ENCODE measurements around the gene CAPRIN1.

The CAPRIN1 gene

DNA sequence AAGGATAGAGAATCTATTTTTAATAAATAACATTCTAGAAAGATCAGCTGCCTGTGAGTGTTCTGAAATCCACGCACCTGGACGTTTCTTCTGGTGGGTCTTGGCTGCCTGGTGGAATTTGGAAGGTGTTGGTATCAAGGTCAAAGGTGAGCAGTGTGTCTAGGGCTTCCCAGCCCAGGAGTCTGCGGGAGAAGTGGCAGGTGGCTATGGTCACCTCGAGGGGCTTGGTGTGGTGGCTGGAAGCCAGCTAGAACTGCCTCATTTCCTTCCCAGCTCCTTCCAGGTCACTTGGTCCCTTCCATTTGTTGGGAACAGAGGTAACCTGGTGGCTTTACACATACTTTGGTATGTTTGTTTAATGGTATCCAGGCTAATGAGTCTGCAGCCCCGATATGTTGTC lies 95.3 kb downstream of the CAPRIN1 start:
- DNase-seq, result no peak

DNA sequence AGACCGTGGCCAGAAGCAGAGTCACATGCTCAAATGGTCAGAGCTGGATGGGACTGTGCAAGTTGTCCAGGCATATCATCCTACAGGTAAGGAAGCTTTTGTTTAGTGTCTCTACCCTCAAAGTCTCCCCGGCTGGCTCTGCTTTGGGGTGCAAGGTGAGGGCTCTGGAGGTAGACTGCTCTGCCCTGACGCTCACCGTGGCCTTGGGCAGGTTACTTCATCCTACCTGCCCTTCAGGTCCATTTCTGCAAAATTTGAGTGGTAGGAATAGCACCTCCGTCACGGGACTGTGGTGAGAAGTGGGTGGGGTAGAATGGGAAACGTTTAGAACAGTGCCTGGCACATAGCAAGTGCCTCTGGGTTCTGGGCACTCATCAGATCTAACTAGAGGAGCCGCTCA lies 96.0 kb downstream of the CAPRIN1 start:
- DNase-seq, result no peak

DNA sequence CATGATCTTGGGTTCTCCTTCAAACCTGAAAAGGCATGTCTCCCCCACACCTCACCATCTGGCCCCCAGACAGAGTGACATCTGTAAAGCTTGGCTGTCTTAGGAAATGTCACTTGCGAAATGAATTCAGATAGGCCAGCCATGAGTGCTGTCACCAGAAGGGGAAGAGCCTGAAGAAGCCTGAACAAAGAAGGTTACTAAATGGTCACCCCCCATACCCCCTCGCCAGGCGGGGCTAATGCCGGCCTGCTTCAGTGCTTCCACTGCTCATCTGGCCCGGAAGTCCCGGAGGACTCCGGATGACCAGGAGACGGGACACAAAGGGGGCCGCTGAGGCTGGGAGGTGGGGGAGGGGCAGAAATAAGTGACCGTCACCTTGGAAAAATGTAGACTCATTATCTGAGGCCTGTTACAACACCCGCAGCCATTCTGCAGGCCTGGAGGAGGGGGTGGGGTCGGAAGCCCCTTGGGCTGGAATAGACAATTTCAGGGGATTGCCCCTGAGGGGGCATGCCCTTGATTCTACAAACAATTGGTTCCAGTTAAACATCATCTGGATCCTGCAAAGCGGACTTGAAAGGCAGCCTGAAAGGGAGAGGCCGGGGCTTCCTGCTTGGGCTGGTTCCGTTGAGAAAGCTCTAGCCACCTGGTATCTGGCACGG lies 97.1 kb downstream of the CAPRIN1 start:
- no peak for DNase-seq

DNA sequence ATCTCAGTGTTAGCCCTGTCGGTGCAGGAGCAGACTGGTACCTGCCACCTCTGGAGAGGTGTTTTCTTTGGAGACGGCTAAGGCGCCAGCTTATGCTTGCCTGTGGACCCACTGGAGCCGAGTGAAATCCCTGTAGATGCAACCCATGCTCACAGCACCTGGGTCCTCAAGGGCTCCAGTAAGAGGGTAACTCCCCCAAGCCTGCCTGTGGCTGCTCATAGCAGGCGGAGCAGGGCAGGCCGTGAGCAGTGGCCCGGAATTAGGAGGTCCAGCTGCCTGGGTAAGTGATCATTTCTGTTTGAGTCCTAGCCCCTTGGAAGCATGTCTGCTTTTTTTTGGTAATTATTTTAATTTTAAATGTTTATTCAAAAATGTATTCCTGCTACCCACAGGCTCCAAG lies 97.7 kb downstream of the CAPRIN1 start:
- DNase-seq, result no peak

DNA sequence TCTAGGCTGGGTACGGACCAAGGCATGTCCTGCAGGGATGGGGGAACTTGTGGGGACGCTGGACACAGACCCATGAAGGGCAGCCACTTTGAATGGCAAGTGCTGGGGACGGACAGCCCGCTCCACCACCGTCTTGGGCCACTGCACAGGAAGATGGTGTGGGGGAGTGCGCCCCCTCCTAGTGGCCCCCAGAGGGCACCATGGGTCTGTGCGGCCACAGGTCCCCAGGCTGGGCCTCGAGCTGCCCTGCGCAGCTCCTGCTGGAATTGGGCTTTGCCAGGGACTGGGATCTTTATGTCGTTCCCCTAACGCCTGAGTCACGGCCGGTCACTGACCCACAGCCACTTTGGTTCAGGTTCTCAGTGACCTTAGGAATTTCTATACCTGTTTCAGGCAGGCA lies 98.3 kb downstream of the CAPRIN1 start:
- no peak for DNase-seq

DNA sequence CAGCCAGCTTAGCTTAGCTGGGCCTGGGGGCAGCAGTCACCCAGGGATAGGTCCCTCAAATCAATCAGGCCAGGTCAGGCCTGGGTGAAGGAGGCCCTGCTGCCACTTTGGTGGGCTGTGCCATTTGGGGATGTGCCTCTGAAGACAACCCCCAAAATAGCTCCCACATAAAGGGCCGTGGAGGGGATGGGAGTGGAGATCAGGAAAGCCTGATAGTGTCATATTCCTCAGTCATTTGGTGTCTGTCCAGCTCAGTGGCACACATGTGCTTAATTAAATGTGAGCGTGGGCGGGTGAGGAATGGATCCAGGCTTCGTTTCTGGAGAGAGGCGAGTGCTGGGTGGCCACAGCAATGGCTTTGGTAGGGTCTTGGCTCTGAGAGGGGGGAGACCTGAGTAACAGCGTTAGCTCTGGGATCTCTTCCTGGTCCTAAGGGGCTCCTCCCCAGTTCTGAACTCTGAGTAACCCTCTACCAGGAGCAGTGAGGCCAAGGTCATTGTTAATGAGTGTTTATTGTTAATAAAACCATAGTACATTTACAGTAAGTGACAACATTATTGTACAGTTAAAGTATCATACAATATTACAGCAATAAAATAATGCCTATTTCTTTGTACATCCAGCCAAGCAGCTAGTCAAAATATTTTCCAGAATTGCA lies 99.1 kb downstream of the CAPRIN1 start:
- no peak for DNase-seq
